ENCODE results near the gene RPS3A.

DNA sequence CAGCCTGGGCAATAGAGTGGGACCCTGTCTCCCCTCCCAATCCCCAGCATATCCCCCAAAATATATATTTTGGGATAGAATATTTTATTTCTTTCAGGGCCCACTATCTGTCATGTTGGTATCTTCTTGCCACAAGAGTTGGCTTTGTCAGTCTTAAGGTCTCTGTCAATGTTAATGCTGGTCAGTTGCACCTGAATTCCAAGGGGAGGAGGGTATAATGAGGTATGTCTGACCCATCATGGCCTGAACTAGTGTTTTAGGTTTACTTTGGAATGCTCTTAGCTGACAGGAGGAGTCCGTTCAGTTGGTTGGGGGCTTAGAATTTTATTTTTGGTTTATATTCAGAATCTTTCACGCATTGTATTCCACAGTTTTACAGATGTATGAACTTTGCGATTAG is 6.2 kb upstream of the RPS3A start:
- TF ChIP-seq, protein P1, sequence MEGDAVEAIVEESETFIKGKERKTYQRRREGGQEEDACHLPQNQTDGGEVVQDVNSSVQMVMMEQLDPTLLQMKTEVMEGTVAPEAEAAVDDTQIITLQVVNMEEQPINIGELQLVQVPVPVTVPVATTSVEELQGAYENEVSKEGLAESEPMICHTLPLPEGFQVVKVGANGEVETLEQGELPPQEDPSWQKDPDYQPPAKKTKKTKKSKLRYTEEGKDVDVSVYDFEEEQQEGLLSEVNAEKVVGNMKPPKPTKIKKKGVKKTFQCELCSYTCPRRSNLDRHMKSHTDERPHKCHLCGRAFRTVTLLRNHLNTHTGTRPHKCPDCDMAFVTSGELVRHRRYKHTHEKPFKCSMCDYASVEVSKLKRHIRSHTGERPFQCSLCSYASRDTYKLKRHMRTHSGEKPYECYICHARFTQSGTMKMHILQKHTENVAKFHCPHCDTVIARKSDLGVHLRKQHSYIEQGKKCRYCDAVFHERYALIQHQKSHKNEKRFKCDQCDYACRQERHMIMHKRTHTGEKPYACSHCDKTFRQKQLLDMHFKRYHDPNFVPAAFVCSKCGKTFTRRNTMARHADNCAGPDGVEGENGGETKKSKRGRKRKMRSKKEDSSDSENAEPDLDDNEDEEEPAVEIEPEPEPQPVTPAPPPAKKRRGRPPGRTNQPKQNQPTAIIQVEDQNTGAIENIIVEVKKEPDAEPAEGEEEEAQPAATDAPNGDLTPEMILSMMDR (conservative IDR thresholded peaks at IDR 0.05) = no peak
- no peak for TF ChIP-seq ZFX (IDR thresholded peaks at IDR 0.05)

All from C4-2B (cell line).